ENCODE results near the gene CA12. TPM values are rescaled to one million over a fixed set of nuclear protein-coding genes. Genes with fewer than 3 reads are reported as not detected.

The CA12 gene
- total and polyA plus RNA-seq, 2 of the 8 experiments (the other 6 are each of a cell fraction or from before 2014, with no cell fraction given), result 4.7 to 4.9 TPM

GRCh38 chr15:63420333-63420747, 38.7 kb upstream of the CA12 start:
- Histone ChIP-seq H2BK15ac (ENCODE audit: low read length) (no peak overlapping the region), H2BK5ac (ENCODE audit: low read depth, low read length) (no peak overlapping the region), H3K79me2 (ENCODE audit: control insufficient read depth in 1 of 2, insufficient read depth in 2 of 2, low read length in 2 of 2) (no peaks in the 10 kb centered on the region), H4K20me1 (replicated peaks in 1 of 2; ENCODE audit: control insufficient read depth in 1 of 2, insufficient read depth in 2 of 2, low read length in 2 of 2) (no peaks in the 10 kb centered on the region), H3K18ac (ENCODE audit: extremely low read depth, low read length) (no peak overlapping the region), H2BK12ac (ENCODE audit: low read depth, low read length) (no peak overlapping the region), H3K23ac (ENCODE audit: insufficient read length) (no peak overlapping the region), H4K8ac (ENCODE audit: extremely low read depth, insufficient read depth, low read length) (no peak overlapping the region), H3K4me1 (replicated peaks in 1 of 4; ENCODE audit: control insufficient read depth in 3 of 4, insufficient read depth in 4 of 4, low read length in 3 of 4) (no peaks in the 10 kb centered on the region), H3K27me3 (replicated peaks in 1 of 4; ENCODE audit: control insufficient read depth in 3 of 4, extremely low read depth in 1 of 4, insufficient read depth in 3 of 4, low read length in 3 of 4) (no peaks in the 10 kb centered on the region), H2BK20ac (ENCODE audit: low read length) (no peak overlapping the region), H4K5ac (ENCODE audit: insufficient read length, low read depth, low read length) (no peak overlapping the region), H3K36me3 (ENCODE audit: control insufficient read depth in 2 of 4, insufficient read depth in 4 of 4, low read length in 3 of 4) (no peaks in the 10 kb centered on the region), H3K4me3 (ENCODE audit: extremely low read depth in 1 of 4, insufficient read depth in 2 of 4, low read depth in 3 of 4, low read length in 4 of 4) (no peak overlapping the region), H3K79me1 (ENCODE audit: low read depth, low read length) (no peaks in the 10 kb centered on the region), H4K91ac (replicated peaks; ENCODE audit: insufficient read length, low read length) (no peak overlapping the region), H3K9me3 (ENCODE audit: insufficient read depth in 2 of 2, low read depth in 1 of 2, low read length in 1 of 2) (no peaks in the 10 kb centered on the region), H3K9ac (replicated peaks in 1 of 4; ENCODE audit: extremely low read depth in 1 of 4, low read depth in 3 of 4, low read length in 3 of 4) (no peak overlapping the region), H2BK120ac (replicated peaks; ENCODE audit: low read depth, low read length) (no peak overlapping the region), H2AFZ (ENCODE audit: low read length) (peak overlapping the region; percentile 43; the same call in 1 of the 2 replicates), H3K27ac (ENCODE audit: low read depth, low read length) (no peak overlapping the region), H3K14ac (ENCODE audit: insufficient read length) (no peak overlapping the region), H3K4ac (replicated peaks; ENCODE audit: insufficient read length, low read depth, low read length) (no peak overlapping the region), H3K4me2 (ENCODE audit: insufficient read depth in 1 of 2, low read depth in 2 of 2, low read length in 2 of 2) (no peak overlapping the region), H3K56ac (replicated peaks; ENCODE audit: insufficient read length, low read depth, low read length) (no peak overlapping the region), H3K23me2 (ENCODE audit: low read depth, low read length) (no peaks in the 10 kb centered on the region; the same call in 1 of the 2 replicates), H2AK5ac (ENCODE audit: low read depth, low read length) (no peak overlapping the region)
- 84% methylated on average over 5 of the region's 5 CpGs; no CpG with 5 or more reads in 1 of the 2 experiments for WGBS, 2 experiments (ENCODE audit: extremely low coverage in 1 of 2, insufficient coverage in 1 of 2, insufficient read length in 1 of 2, insufficient replicate concordance in 2 of 2, low coverage in 1 of 2, low lambda C conversion rate in 2 of 2, missing lambda C conversion rate in 1 of 2)
- FAIRE-seq, result no peak
- ChIA-PET CTCF (ENCODE audit: partially characterized antibody) (interaction anchor here (1.0 to 1.4 kb wide), 2 partner anchors 14 to 48 kb away, joined by 3 to 5 read pairs; no protein-coding TSS in a partner anchor), POLR2A (ENCODE audit: partially characterized antibody) (no interaction called here)
- DNase-seq (ENCODE audit: low read depth in 1 of 2, low spot score in 2 of 2), result no peak
- TF ChIP-seq KDM5A (IDR thresholded peaks at IDR 0.05; ENCODE audit: low read length) (no peak), SUZ12 (IDR thresholded peaks at IDR 0.05; ENCODE audit: low read length) (no peak), EZH2 (IDR thresholded peaks at IDR 0.05; ENCODE audit: low read depth, low read length, severe bottlenecking) (no peak), JUN (IDR thresholded peaks at IDR 0.05; ENCODE audit: low read depth, low read length) (no peak), CBX5 (IDR thresholded peaks at IDR 0.05; ENCODE audit: low read depth, low read length) (no peak), KDM1A (IDR thresholded peaks at IDR 0.05; ENCODE audit: borderline replicate concordance, low read length) (no peak), HDAC6 (IDR thresholded peaks at IDR 0.05; ENCODE audit: low read depth, low read length) (no peak), GABPA (IDR thresholded peaks at IDR 0.05; ENCODE audit: borderline replicate concordance, insufficient read depth, low read length) (no peak), RAD21 (IDR thresholded peaks at IDR 0.05 in 1 of 2, conservative IDR thresholded peaks at IDR 0.05 in 1 of 2; ENCODE audit: low read depth in 2 of 2, low read length in 2 of 2) (no peak), SIN3A (conservative IDR thresholded peaks at IDR 0.05 in 1 of 2, IDR thresholded peaks at IDR 0.05 in 1 of 2; ENCODE audit: low read depth in 1 of 2, low read length in 2 of 2) (no peak), POLR2AphosphoS5 (IDR thresholded peaks at IDR 0.05; ENCODE audit: low read depth, low read length) (no peak), RNF2 (IDR thresholded peaks at IDR 0.05; ENCODE audit: borderline replicate concordance, low read depth, low read length, missing control alignments, poor library complexity, severe bottlenecking) (no peak), MAFK (IDR thresholded peaks at IDR 0.05; ENCODE audit: low read depth, low read length) (peak; percentile 57; the same call in 1 of the 2 replicates)
